Testis (tissue), 3 donors: ENCODE data around the gene U2AF1L4. TPM values are rescaled to one million over a fixed set of nuclear protein-coding genes. Genes with fewer than 3 reads are reported as not detected.

ENCODE experiments used
- DNase-seq: peaks from one replicate; pipeline ENCODE4 v3.0.0-alpha.2; 2019
- H3K27ac ChIP-seq, 2 donors: fragments of 200-600 bp; sonication (generic); one replicate each; pipeline ENCODE4 v1.5.1; 2019
- H3K27me3 ChIP-seq: fragments of 200-600 bp; sonication (generic); one replicate; pipeline ENCODE4 v1.5.1; 2019
- H3K36me3 ChIP-seq: fragments of 200-600 bp; sonication (generic); one replicate; pipeline ENCODE4 v1.5.1; 2017; ENCODE audit warnings: low read depth; ENCODE audit errors: missing control alignments
- H3K4me1 ChIP-seq: fragments of 200-600 bp; sonication (generic); one replicate; pipeline ENCODE4 v1.5.1; 2019
- H3K4me3 ChIP-seq, 2 donors: fragments of 200-600 bp; sonication (generic); one replicate each; pipeline ENCODE4 v1.5.1; 2017 to 2019
- H3K9me3 ChIP-seq: fragments of 200-600 bp; sonication (generic); one replicate; pipeline ENCODE4 v1.5.1; 2017
- POLR2A ChIP-seq: fragments of 450-650 bp; IDR thresholded peaks from one replicate; pipeline ENCODE4 v1.6.1; 2017; ENCODE audit warnings: antibody characterized with exemption, mild to moderate bottlenecking, moderate library complexity
- WGBS, 2 donors: methylation state at CpG; one replicate each; pipeline ENCODE4 v1.1.5; 2018; 5-methylcytosine and 5-hydroxymethylcytosine counted together
- intact Hi-C: fragments of 100-400 bp; cut with DNase I; formaldehyde crosslinking; loops from one replicate; pipeline ENCODE4 v1.15.1; 2023; ENCODE audit warnings: low total_unique reads
- polyA plus RNA-seq: library from polyadenylated mRNA; stranded (reverse); fragments of 350-450 nt; fragmentation: Illumina TruSeq; extraction: RNeasy Lipid Tissue Mini Kit (QIAGEN cat#74804); gene quantifications from one replicate; pipeline ENCODE4 v1.2.3, GENCODE V29; 2014; ENCODE audit warnings: low read depth, low replicate concordance; ENCODE audit not compliant: insufficient read depth
- total RNA-seq, 2 donors: library from RNA; depleted of rRNA; stranded (reverse); fragments of >200 nt; gene quantifications; one replicate each; pipeline ENCODE4 v1.2.3, GENCODE V29; 2016
- TF ChIP-seq, protein P1 (sequence below), 3 experiments: fragments of 450-650 bp in 2 of 3; fragments of 200-600 bp in 1 of 3; sonication (generic) in 1 of 3; IDR thresholded peaks; one replicate each; pipeline ENCODE4 v1.5.1; 2016 to 2019; ENCODE audit warnings: antibody characterized with exemption in 3 of 3, mild to moderate bottlenecking in 2 of 3, moderate library complexity in 1 of 3

U2AF1L4 gene
- total and polyA plus RNA-seq, 3 donors from 2014 or later, result 45.3 to 49.6 (median 47.2) TPM

DNA sequence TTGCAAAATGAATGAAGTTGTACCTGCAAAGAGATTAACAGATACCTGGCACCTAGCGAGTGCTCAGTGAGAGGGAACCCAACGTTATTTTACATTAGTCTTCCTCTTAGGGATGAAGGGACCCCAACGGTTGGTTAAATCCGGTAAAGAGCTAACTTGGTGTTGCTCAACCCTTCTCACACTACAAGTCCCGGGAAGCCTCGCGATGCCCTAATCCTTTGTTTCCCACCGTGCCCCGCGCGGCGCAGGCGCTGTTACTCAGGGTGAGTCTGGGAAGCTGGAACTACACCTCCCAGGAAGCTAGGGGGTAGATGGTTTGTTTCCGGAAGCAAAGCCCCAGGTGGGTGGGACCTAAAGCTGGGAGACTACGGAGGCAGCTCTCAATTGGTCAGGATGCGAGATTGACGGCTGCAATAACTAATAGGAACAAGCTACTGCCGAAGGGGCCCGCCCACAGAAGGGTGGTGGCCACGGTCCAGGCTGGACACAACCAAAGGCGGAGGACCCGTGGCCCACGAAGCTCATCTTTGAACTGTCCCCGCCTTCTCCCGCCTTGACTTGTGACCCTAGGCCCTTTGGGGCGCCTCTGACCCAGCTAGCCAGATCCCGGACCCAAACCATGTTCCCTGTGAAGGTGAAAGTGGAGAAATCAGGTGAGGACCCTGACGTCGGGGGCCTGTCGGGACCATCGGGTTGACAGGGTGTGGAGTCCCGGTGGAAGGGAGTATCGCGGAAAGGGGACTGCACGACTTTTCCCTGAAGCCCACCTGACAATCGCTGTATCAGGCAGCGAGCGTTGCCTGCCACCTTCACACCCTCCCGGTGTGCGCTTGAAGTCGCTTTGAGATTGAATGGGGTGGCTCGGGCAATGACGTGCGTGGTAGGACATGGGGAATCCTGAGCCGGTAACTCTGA, 3.1 kb upstream of the U2AF1L4 start, which contains the start of gene LIN37:
Gene LIN37, plus strand, starts transcription at position 471 of the 915 bp plus-strand sequence. Its CDS starts 149 bp downstream, at position 620.
- Histone ChIP-seq H3K27me3 (no peaks in the 10 kb centered on the region), H3K4me1 (peaks cover 16% of the 10 kb centered on the region), H3K4me3 (peak within 1 kb of the TSS; percentile 91), H3K36me3 (no peaks in the 10 kb centered on the region), H3K9me3 (no peaks in the 10 kb centered on the region), H3K27ac (peak within 1 kb of the TSS; percentile 45 to 82)
- TF ChIP-seq, protein P1, sequence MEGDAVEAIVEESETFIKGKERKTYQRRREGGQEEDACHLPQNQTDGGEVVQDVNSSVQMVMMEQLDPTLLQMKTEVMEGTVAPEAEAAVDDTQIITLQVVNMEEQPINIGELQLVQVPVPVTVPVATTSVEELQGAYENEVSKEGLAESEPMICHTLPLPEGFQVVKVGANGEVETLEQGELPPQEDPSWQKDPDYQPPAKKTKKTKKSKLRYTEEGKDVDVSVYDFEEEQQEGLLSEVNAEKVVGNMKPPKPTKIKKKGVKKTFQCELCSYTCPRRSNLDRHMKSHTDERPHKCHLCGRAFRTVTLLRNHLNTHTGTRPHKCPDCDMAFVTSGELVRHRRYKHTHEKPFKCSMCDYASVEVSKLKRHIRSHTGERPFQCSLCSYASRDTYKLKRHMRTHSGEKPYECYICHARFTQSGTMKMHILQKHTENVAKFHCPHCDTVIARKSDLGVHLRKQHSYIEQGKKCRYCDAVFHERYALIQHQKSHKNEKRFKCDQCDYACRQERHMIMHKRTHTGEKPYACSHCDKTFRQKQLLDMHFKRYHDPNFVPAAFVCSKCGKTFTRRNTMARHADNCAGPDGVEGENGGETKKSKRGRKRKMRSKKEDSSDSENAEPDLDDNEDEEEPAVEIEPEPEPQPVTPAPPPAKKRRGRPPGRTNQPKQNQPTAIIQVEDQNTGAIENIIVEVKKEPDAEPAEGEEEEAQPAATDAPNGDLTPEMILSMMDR (IDR thresholded peaks at IDR 0.05), result peak in 2 of 3 experiments; percentile 1 to 15
- peak; percentile 80 for TF ChIP-seq POLR2A
- intact Hi-C loops, result no loop called here
- peak; percentile 100 for DNase-seq
- 1% methylated on average over 28 to 45 of the region's 45 CpGs for WGBS, 2 donors

- WGBS, 2 donors, result 78 to 83% methylated on average over 5 of the region's 5 CpGs
- intact Hi-C loops, result no loop called here
- peaks cover 16% of the 10 kb centered on the region for H3K4me1 ChIP-seq
Observed at GRCh38 chr19:35746531-35746930, 1.3 kb upstream of the U2AF1L4 start.

GRCh38 chr19:35746087-35746462, 857 bp upstream of the U2AF1L4 start:
- H3K27me3 ChIP-seq, result no peaks in the 10 kb centered on the region
- peak overlapping the region; percentile 85 to 96 for H3K4me3 ChIP-seq
- H3K9me3 ChIP-seq, result no peaks in the 10 kb centered on the region
- intact Hi-C loops, result no loop called here
- TF ChIP-seq, protein P1 (IDR thresholded peaks at IDR 0.05), result no peak
- TF ChIP-seq POLR2A, result no peak
- DNase-seq, result no peak
- no peaks in the 10 kb centered on the region for H3K36me3 ChIP-seq
- peak overlapping the region; percentile 95 to 100 for H3K27ac ChIP-seq
- WGBS, 2 donors, result 1 to 16% methylated on average over 3 to 4 of the region's 4 CpGs
- H3K4me1 ChIP-seq, result peaks cover 16% of the 10 kb centered on the region

More at GRCh38 chr19:35746531-35746930, 1.3 kb upstream of the U2AF1L4 start:
- TF ChIP-seq, protein P1 (IDR thresholded peaks at IDR 0.05), result no peak
- no peak for TF ChIP-seq POLR2A
- Histone ChIP-seq H3K4me3 (no peak overlapping the region), H3K27me3 (no peaks in the 10 kb centered on the region), H3K9me3 (no peaks in the 10 kb centered on the region), H3K27ac (peak overlapping the region in 1 of 2 donors; percentile 100), H3K36me3 (no peaks in the 10 kb centered on the region)
- no peak for DNase-seq

- peaks cover 22% of the 10 kb centered on the region for H3K4me1 ChIP-seq
- peak overlapping the region; percentile 95 to 100 for H3K27ac ChIP-seq
- intact Hi-C loops, result no loop called here
- H3K4me3 ChIP-seq, result peak overlapping the region; percentile 85 to 96
- TF ChIP-seq, protein P1 (IDR thresholded peaks at IDR 0.05), result peak in 2 of 3 experiments; percentile 21 to 48
- no peak for TF ChIP-seq POLR2A
- no peaks in the 10 kb centered on the region for H3K9me3 ChIP-seq
- no peaks in the 10 kb centered on the region for H3K36me3 ChIP-seq
- peak; percentile 98 for DNase-seq
- WGBS, 2 donors, result 4 to 8% methylated on average over 39 to 41 of the region's 41 CpGs
- no peaks in the 10 kb centered on the region for H3K27me3 ChIP-seq
Observed at GRCh38 chr19:35744430-35745327, 539 bp downstream of the U2AF1L4 start.
